ENCODE measurements around the gene DNAJC17.

The DNAJC17 gene

DNA sequence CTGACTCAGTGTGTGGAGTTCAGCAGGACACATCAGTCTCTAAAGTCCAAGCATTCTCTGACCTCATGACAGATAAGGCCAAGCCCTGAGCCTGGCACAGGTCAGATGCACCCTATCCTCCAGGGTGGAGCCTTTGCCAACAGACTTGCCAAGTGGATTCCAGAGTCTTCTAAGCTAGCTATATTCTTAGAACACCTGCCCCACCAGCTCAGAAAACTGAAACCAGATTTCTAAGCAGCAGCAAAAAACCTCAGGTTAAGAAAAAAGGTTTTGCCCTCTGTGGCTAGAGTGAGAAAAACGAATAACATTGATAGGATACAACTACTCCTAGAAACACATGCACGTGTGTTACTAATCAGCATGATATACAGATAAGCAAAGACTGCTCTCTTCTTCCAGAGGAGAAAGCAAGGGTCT, 63.8 kb downstream of the DNAJC17 start:
- Histone ChIP-seq H3K4me3 (no peak overlapping the region), H3K27me3 (no peaks in the 10 kb centered on the region), H3K27ac (no peak overlapping the region), H3K9me3 (no peaks in the 10 kb centered on the region), H3K36me3 (peaks cover 42 to 90% (median 68%) of the 10 kb centered on the region in 3 donors), H3K4me1 (no peaks in the 10 kb centered on the region)
- intact Hi-C loops (cut with DNase I; ENCODE audit: low total_unique reads), result no loop called here
- DNase-seq, result no peak
- TF ChIP-seq, protein P1, sequence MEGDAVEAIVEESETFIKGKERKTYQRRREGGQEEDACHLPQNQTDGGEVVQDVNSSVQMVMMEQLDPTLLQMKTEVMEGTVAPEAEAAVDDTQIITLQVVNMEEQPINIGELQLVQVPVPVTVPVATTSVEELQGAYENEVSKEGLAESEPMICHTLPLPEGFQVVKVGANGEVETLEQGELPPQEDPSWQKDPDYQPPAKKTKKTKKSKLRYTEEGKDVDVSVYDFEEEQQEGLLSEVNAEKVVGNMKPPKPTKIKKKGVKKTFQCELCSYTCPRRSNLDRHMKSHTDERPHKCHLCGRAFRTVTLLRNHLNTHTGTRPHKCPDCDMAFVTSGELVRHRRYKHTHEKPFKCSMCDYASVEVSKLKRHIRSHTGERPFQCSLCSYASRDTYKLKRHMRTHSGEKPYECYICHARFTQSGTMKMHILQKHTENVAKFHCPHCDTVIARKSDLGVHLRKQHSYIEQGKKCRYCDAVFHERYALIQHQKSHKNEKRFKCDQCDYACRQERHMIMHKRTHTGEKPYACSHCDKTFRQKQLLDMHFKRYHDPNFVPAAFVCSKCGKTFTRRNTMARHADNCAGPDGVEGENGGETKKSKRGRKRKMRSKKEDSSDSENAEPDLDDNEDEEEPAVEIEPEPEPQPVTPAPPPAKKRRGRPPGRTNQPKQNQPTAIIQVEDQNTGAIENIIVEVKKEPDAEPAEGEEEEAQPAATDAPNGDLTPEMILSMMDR (IDR thresholded peaks at IDR 0.05), result no peak

DNA sequence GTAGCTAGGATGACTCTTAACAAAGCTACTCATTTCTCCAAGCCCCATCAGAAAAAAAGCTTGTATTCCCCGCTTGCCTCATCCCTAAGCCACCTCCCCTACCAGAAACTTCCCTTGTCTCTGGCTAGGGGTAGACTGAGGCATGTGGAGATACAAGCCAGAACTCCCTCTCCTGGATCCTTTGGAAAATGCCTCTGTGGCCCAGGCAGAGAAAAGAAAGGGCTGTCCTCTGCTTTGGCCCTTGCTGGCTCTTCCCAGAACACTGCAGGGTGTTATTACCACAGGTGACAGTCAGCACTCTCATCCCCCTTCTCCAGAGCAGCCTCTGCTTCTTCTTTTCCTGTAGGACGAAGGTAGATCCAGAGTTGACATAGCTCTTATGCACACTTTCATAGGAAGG, 67.4 kb downstream of the DNAJC17 start:
- Histone ChIP-seq H3K27me3 (no peaks in the 10 kb centered on the region), H3K4me1 (no peaks in the 10 kb centered on the region), H3K9me3 (no peaks in the 10 kb centered on the region), H3K27ac (no peak overlapping the region), H3K4me3 (no peak overlapping the region), H3K36me3 (peaks cover 59 to 95% (median 92%) of the 10 kb centered on the region in 3 donors)
- intact Hi-C loops (cut with DNase I; ENCODE audit: low total_unique reads), result no loop called here
- TF ChIP-seq, protein P1 (IDR thresholded peaks at IDR 0.05), result no peak
- no peak for DNase-seq

DNA sequence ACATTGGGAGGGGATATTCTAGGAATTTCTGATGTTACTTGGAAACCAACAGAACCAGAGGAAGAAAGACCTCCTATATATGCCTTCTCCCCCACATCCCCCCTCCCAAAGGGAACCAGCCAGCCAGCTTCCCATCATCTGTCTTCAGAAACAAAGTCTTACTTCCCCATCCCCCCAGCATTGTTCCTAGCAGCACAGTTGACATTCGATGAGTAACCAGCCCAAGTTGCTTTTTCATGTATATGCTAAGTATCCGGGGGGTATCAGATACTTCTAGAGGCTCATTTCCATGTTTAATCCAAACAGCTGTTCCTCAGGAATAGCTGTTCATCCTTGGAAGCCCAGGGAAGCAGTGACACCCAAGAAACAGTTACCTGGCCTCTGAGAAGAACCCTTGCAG, 68.2 kb downstream of the DNAJC17 start:
- intact Hi-C loops (cut with DNase I; ENCODE audit: low total_unique reads), result no loop called here
- peaks cover 59 to 95% (median 91%) of the 10 kb centered on the region in 3 donors for H3K36me3 ChIP-seq
- no peak for DNase-seq
- H3K4me1 ChIP-seq, result no peaks in the 10 kb centered on the region
- no peak overlapping the region for H3K27ac ChIP-seq
- TF ChIP-seq, protein P1 (IDR thresholded peaks at IDR 0.05), result no peak
- H3K9me3 ChIP-seq, result no peaks in the 10 kb centered on the region
- no peaks in the 10 kb centered on the region for H3K27me3 ChIP-seq
- no peak overlapping the region for H3K4me3 ChIP-seq

DNA sequence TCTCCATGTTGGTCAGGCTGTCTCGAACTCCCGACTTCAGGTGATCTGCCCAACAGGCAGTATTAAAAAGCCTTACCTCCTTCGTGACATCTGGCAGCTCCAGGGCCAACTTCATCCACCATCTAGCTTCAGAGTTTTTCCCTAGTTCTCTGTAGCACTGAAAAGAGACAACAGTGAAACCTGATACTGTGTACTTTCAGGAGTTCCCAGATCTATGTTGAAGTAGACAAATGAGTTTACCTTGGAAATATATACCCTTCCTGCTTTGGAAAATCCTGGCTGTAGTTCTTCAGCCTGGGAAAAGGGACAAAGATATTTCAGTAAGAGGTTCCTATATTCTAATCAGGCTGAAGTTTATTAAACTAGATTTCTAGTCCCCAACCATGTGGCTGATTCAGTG, 70.2 kb downstream of the DNAJC17 start:
- Histone ChIP-seq H3K9me3 (no peaks in the 10 kb centered on the region), H3K4me1 (no peaks in the 10 kb centered on the region), H3K27me3 (no peaks in the 10 kb centered on the region), H3K36me3 (peaks cover 48 to 93% (median 80%) of the 10 kb centered on the region in 3 donors), H3K4me3 (no peak overlapping the region), H3K27ac (no peak overlapping the region)
- no peak for DNase-seq
- intact Hi-C loops (cut with DNase I; ENCODE audit: low total_unique reads), result no loop called here
- TF ChIP-seq, protein P1 (IDR thresholded peaks at IDR 0.05), result no peak

DNA sequence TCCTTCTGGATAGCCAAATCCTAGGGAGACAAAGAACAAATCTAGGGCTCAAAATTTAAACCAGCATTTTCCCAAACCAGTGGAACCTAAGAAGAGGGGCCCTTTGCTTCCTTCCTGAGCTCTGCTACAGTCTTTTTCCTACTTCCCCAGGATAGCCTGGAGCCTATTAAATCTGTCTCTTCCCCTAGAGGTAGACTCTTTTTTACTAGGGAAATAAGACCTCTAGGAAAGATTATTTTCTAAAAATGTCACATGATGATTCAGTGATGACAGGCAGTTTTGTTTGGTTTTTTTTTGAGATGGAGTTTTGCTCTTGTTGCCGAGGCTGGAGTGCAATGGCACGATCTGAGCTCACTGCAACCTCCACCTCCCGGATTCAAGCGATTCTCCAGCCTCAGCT, 70.7 kb downstream of the DNAJC17 start:
- H3K27ac ChIP-seq, result no peak overlapping the region
- no peak overlapping the region for H3K4me3 ChIP-seq
- DNase-seq, result no peak
- H3K36me3 ChIP-seq, result peaks cover 48 to 93% (median 75%) of the 10 kb centered on the region in 3 donors
- no peaks in the 10 kb centered on the region for H3K27me3 ChIP-seq
- intact Hi-C loops (cut with DNase I; ENCODE audit: low total_unique reads), result no loop called here
- H3K9me3 ChIP-seq, result no peaks in the 10 kb centered on the region
- TF ChIP-seq, protein P1 (IDR thresholded peaks at IDR 0.05), result no peak
- no peaks in the 10 kb centered on the region for H3K4me1 ChIP-seq

DNA sequence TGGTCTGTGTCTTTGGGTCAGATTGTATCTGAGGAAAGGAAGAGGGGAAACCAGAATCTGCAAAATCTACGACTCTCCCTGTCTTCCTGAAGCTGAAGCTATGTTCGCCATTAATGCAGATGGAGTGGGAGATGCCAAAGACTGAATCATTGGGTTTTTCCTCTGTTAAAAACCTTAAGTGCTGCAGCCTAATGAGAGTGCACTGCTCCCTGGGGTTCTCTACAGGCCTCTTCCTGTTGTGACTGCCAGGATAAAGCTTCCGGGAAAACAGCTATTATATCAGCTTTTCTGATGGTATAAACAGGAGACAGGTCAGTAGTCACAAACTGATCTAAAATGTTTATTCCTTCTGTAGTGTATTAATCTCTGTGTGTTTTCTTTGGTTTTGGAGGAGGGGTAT, 76.2 kb downstream of the DNAJC17 start:
- TF ChIP-seq, protein P1 (IDR thresholded peaks at IDR 0.05), result no peak
- no peak overlapping the region for H3K4me3 ChIP-seq
- H3K27ac ChIP-seq, result no peak overlapping the region
- intact Hi-C loops (cut with DNase I; ENCODE audit: low total_unique reads), result no loop called here
- no peak for DNase-seq
- no peaks in the 10 kb centered on the region for H3K4me1 ChIP-seq
- H3K27me3 ChIP-seq, result no peaks in the 10 kb centered on the region
- no peaks in the 10 kb centered on the region for H3K9me3 ChIP-seq
- peaks cover 22 to 54% (median 26%) of the 10 kb centered on the region in 3 donors for H3K36me3 ChIP-seq

All from tibial artery (tissue), 4 donors.